ENCODE results near the gene EAF1. TPM values are rescaled to one million over a fixed set of nuclear protein-coding genes. Genes with fewer than 3 reads are reported as not detected.
"Not testable (repeated sequence)": the region's sequence is repeated elsewhere in the genome, so short reads cannot be mapped to it uniquely, and the experiment has no call there.

EAF1 gene
- polyA plus RNA-seq (2014; cell fraction: cytosol; rRNA removed), result 38.8 and 43.8 TPM in 2 replicates
- polyA plus RNA-seq (2014; cell fraction: nucleus; rRNA removed), result 13.9 and 14.0 TPM in 2 replicates

DNA sequence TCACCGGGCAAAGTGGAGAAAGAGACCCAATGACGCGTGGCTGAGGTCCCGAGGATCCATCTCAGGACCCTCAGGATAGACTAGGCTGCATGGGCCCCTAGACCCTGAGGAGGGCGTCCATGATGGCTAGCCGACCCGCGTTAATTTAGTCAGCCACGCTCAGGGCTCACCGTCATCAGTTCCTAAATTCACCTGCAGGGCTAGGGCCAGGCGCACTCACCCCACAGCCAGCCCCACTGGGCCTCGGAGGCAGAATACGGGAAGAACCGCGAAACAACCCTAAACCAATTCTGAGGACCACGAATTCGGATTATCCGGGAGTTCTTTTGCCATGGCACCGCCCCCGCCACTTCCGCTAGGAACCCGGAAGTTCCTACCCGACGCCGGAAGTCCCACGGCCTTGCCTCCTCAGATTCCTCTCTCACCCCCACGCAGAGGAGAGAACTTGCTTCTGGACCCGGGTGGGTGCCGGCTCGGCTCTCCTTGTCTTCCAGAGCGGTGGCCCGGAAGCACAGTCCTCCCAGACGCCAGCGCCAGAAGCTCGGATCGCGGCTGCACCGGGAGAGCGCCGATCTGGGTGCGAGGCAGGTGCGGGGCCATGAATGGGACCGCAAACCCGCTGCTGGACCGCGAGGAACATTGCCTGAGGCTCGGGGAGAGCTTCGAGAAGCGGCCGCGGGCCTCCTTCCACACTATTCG, at the start of gene EAF1, which contains the start of gene METTL6:
Gene EAF1, plus strand, starts transcription at position 417 of the 699 bp plus-strand sequence. Its CDS starts 182 bp downstream, at position 599.
Gene METTL6, minus strand, starts transcription at position 363 of the 699 bp plus-strand sequence. CDS start 1,033 bp downstream, outside the sequence.
- DNase-seq (ENCODE audit: low spot score), result peak; percentile 92

- peak; percentile 96 for DNase-seq (ENCODE audit: low spot score)
These were observed 49.2 kb upstream of the EAF1 start for GRCh38 chr3:15377961-15378791.

DNA sequence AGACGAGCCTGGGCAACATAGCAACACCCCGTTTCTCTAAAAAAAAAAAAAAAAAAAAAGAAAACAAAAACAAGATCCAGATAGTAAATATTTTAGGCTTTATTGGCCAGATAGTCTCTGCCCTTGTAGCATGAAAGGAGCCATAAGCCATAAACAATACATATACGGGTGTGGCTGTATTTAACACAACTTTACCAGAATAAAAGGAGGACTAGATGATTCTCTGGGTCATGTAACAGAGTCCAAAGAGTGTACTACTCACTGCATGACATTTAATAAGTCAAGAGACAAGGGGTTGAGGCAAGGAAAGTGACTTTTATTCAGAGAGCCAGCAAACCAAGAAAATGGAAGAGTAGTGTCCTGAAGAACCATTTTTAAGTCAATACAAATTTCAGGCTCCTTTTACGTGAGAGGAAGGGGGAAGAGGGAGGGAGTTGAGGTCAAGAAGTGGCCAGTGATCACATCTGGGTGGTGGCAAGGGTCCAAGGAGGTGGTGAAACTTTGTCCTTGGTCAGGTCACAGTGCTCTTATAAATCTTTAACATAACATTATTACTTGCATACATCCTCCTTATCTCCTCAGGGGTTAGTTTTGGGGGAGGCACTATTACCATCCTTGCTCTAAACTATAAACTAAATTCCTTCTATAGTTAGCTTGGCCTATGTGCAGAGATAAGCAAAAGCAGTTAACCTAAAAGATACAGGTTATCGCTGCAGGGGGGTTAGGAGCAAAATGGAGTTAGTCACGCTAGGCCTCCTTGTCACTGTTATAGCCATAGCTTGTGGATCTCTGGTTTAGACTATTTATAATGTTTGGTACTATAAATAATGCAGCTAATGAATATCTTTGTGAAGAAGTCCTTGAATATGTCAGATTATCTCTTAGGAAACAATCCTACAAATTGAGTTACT, 46.2 kb upstream of the EAF1 start:
- DNase-seq (ENCODE audit: low spot score), result no peak

- no peak for DNase-seq (ENCODE audit: low spot score)
These were observed 44.9 kb upstream of the EAF1 start for GRCh38 chr3:15382405-15382923.

GRCh38 chr3:15384510-15385237, 42.7 kb upstream of the EAF1 start:
- no peak for DNase-seq (ENCODE audit: low spot score)

GRCh38 chr3:15385238-15385695, 42.1 kb upstream of the EAF1 start:
- DNase-seq (ENCODE audit: low spot score), result not testable (repeated sequence)

- no peak for DNase-seq (ENCODE audit: low spot score)
These were observed 41.3 kb upstream of the EAF1 start for GRCh38 chr3:15385901-15386653.

DNA sequence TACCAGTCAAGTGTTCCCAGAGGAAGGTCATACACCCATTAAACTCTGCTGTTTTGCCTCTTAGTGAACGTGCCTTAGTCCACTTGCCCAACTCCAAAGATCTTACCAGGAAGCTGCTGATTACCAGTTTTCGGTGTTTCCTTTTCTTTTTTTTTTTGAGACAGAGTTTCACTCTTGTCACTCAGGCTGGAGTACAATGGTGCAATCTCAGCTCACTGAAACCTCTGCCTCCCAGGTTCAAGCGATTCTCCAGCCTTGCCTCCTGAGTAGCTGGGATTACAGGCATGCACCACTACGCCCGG, 40.8 kb upstream of the EAF1 start:
- DNase-seq (ENCODE audit: low spot score), result not testable (repeated sequence)

GRCh38 chr3:15387171-15387581, 40.2 kb upstream of the EAF1 start:
- no peak for DNase-seq (ENCODE audit: low spot score)

DNA sequence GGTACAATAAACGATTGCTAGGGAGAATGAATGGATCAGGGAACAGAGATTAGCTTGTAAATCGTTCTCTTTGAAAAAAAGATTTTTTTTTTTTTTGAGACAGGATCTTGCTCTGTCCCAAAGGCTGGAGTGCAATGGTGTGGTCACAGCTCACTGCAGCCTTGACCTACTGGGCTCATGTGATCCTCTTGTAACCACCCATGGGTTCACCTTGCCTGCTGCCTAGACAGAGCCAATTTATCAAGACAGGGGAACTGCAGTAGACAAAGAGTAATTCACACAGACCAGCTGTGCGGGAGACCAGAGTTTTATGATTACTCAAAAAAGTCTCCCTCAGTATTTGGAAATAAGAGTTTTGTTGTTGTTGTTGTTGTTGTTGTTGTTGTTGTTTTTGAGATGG, 39.7 kb upstream of the EAF1 start:
- DNase-seq (ENCODE audit: low spot score), result no peak

- DNase-seq (ENCODE audit: low spot score), result not testable (repeated sequence)
These were observed 39.1 kb upstream of the EAF1 start for GRCh38 chr3:15388335-15388734.

GRCh38 chr3:15390460-15390859, 36.9 kb upstream of the EAF1 start:
- no peak for DNase-seq (ENCODE audit: low spot score)

DNA sequence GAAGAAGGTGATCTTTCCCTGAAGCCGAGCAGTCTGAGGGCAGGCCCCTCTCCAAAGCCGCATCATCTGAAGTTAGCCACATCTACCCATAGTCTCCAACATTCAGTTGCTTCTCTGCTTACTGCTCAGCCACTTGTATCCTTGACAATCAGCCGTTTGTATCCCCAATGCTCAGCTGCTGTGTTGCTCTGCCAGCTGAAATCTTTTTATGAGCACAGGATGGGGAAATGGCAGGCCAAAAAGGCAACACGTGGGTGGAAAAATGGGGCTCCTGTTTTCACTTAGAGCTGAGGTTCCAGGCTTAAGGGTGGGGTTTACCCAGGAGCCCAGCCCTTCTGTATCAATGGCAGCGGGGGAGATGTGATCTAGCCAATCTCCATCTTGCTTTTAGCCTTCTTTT, 36.4 kb upstream of the EAF1 start:
- no peak for DNase-seq (ENCODE audit: low spot score)

GRCh38 chr3:15393252-15393651, 34.1 kb upstream of the EAF1 start:
- DNase-seq (ENCODE audit: low spot score), result not testable (repeated sequence)

GRCh38 chr3:15398731-15399133, 28.7 kb upstream of the EAF1 start:
- DNase-seq (ENCODE audit: low spot score), result peak; percentile 50

GRCh38 chr3:15399970-15400369, 27.4 kb upstream of the EAF1 start:
- DNase-seq (ENCODE audit: low spot score), result no peak

- no peak for DNase-seq (ENCODE audit: low spot score)
These were observed 25.5 kb upstream of the EAF1 start for GRCh38 chr3:15401936-15402335.

DNA sequence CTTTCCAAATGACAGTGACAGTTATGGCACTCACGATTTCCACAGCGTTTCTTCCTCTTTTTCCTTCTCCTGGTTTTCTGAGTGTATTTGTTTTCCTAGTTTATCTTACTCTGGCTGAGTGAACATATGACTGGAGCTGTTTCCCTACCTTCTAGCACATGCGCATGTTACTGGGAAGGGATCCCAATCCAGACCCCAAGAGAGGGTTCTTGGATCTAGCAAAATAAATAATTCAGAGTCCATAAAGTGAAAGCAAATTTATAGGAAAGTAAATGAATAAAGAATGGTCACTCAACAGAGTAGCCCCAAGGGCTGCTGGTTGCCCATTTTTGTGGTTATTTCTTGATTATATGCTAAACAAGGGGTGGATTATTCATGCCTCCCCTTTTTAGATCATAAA, 23.9 kb upstream of the EAF1 start:
- DNase-seq (ENCODE audit: low spot score), result no peak

DNA sequence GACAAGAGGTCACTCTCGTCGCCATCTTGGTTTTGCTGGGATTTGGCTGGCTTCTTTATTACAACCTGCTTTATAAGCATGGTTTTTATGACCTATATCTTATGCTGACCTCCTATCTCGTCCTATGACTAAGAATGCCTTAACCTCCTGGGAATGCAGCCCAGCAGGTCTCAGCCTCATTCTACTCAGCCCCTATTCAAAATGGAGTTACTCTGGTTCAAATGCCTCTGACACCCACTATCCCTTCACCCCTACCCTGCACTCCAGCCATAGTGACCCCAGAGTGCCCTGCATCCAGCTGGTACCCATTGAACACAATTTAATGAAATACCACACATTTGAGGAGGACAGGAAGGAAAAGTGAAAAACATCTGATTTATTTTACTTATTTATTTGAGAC, 23.4 kb upstream of the EAF1 start:
- DNase-seq (ENCODE audit: low spot score), result no peak

DNA sequence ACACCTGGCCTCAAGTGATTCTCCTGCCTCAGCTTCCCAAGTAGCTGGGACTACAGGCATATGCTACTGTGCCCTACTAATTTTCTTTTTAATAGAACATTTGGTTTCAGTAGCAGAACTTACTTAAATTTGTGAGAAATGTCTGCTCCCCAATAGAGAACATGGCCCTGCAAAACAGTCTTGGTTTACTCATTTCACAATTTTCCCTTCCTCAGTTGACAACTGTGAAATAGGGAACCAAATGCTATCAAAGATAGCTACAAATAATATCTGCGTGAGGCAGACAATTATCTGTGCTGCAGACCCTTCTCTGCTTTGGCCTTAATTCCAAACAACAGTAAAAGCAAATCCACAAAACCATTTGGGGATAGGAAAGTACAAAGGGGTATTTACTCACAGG, 22.6 kb upstream of the EAF1 start:
- DNase-seq (ENCODE audit: low spot score), result no peak

Data from SK-N-DZ (cell line).